ENCODE data around the gene CDKAL1. TPM values are rescaled to one million over a fixed set of nuclear protein-coding genes. Genes with fewer than 3 reads are reported as not detected.

CDKAL1 gene
- total and polyA plus RNA-seq, 2 of the 8 experiments (the other 6 are each of a cell fraction or from before 2014, with no cell fraction given) = 8.4 to 24.6 TPM

DNA sequence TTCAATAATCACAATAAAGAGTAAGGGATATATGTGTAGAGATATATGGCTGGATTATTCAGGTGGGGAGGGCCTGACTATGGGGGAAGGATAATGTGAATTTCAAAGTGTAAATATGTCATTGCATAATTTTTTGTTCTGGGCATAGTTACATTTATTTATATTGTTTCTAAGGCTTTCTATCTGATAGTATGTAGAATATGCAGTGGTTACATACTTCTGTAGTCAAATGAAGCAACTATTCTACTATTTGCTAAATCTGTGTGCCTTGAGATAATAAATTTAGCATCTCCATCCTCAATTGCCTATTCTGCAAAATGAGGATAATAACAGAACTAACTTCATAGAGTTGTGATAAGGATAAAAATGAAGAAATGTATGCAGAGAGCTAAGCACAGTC, 359.2 kb downstream of the CDKAL1 start:
- H3K23me2 ChIP-seq (ENCODE audit: low read depth, low read length) = no peaks in the 10 kb centered on the region

More for the DNA sequence above, 359.2 kb downstream of the CDKAL1 start:
- no peak overlapping the region for H4K8ac ChIP-seq (ENCODE audit: extremely low read depth, insufficient read depth, low read length)
- H2BK12ac ChIP-seq (ENCODE audit: low read depth, low read length) = no peak overlapping the region
- no peak overlapping the region for H3K18ac ChIP-seq (ENCODE audit: extremely low read depth, low read length)
- no peaks in the 10 kb centered on the region for H3K79me1 ChIP-seq (ENCODE audit: low read depth, low read length)
- no peak overlapping the region for H2BK15ac ChIP-seq (ENCODE audit: low read length)
- no peak overlapping the region for H2AK5ac ChIP-seq (ENCODE audit: low read depth, low read length)
- FAIRE-seq (no peak), DNase-seq (ENCODE audit: low read depth in 1 of 2, low spot score in 2 of 2) (no peak)
- H3K27me3 ChIP-seq (replicated peaks in 1 of 4; ENCODE audit: control insufficient read depth in 3 of 4, extremely low read depth in 1 of 4, insufficient read depth in 3 of 4, low read length in 3 of 4) = no peaks in the 10 kb centered on the region
- no peak overlapping the region for H3K56ac ChIP-seq (replicated peaks; ENCODE audit: insufficient read length, low read depth, low read length)
- H3K79me2 ChIP-seq (ENCODE audit: control insufficient read depth in 1 of 2, insufficient read depth in 2 of 2, low read length in 2 of 2) = no peaks in the 10 kb centered on the region
- H3K9me3 ChIP-seq (ENCODE audit: insufficient read depth in 2 of 2, low read depth in 1 of 2, low read length in 1 of 2) = no peaks in the 10 kb centered on the region
- H3K23ac ChIP-seq (ENCODE audit: insufficient read length) = no peak overlapping the region
- H4K91ac ChIP-seq (replicated peaks; ENCODE audit: insufficient read length, low read length) = no peak overlapping the region
- no peak overlapping the region for H3K9ac ChIP-seq (replicated peaks in 1 of 4; ENCODE audit: extremely low read depth in 1 of 4, low read depth in 3 of 4, low read length in 3 of 4)
- no peak overlapping the region for H2BK20ac ChIP-seq (ENCODE audit: low read length)
- no peak overlapping the region for H3K27ac ChIP-seq (ENCODE audit: low read depth, low read length)
- H3K4me3 ChIP-seq (ENCODE audit: extremely low read depth in 1 of 4, insufficient read depth in 2 of 4, low read depth in 3 of 4, low read length in 4 of 4) = no peak overlapping the region
- peaks cover 0 to 7% (median 0%) of the 10 kb centered on the region in 4 experiments; a peak in 2 of 7 replicates for H3K4me1 ChIP-seq (replicated peaks in 1 of 4; ENCODE audit: control insufficient read depth in 3 of 4, insufficient read depth in 4 of 4, low read length in 3 of 4)
- ChIA-PET POLR2A (ENCODE audit: partially characterized antibody) (no interaction called here), CTCF (ENCODE audit: partially characterized antibody) (interaction anchor here (1.0 kb wide), 1 partner anchor 10 kb away, joined by 3 read pairs; no protein-coding TSS in a partner anchor)
- no peaks in the 10 kb centered on the region for H3K36me3 ChIP-seq (ENCODE audit: control insufficient read depth in 2 of 4, insufficient read depth in 4 of 4, low read length in 3 of 4)
- no peak overlapping the region for H3K4me2 ChIP-seq (ENCODE audit: insufficient read depth in 1 of 2, low read depth in 2 of 2, low read length in 2 of 2)
- H4K5ac ChIP-seq (ENCODE audit: insufficient read length, low read depth, low read length) = no peak overlapping the region
- no peaks in the 10 kb centered on the region for H4K20me1 ChIP-seq (replicated peaks in 1 of 2; ENCODE audit: control insufficient read depth in 1 of 2, insufficient read depth in 2 of 2, low read length in 2 of 2)
- TF ChIP-seq USF2 (IDR thresholded peaks at IDR 0.05; ENCODE audit: low read length) (no peak), TAF7 (optimal IDR thresholded peaks at IDR 0.05; ENCODE audit: borderline replicate concordance, low read depth, low read length) (no peak), SAP30 (IDR thresholded peaks at IDR 0.05; ENCODE audit: insufficient read depth, insufficient replicate concordance, low read length) (no peak)
- H2AFZ ChIP-seq (ENCODE audit: low read length) = no peak overlapping the region
- H3K14ac ChIP-seq (ENCODE audit: insufficient read length) = no peak overlapping the region
- H3K4ac ChIP-seq (replicated peaks; ENCODE audit: insufficient read length, low read depth, low read length) = no peak overlapping the region
- H2BK5ac ChIP-seq (ENCODE audit: low read depth, low read length) = no peak overlapping the region
- no peak overlapping the region for H2BK120ac ChIP-seq (replicated peaks; ENCODE audit: low read depth, low read length)

Measured in H1 (cell line).